ENCODE data around the gene FGF14. TPM values are rescaled to one million over a fixed set of nuclear protein-coding genes. Genes with fewer than 3 reads are reported as not detected.

FGF14 gene
- total and polyA plus RNA-seq, 2 experiments from 2014 or later = 0.73 TPM; not detected in 1

DNA sequence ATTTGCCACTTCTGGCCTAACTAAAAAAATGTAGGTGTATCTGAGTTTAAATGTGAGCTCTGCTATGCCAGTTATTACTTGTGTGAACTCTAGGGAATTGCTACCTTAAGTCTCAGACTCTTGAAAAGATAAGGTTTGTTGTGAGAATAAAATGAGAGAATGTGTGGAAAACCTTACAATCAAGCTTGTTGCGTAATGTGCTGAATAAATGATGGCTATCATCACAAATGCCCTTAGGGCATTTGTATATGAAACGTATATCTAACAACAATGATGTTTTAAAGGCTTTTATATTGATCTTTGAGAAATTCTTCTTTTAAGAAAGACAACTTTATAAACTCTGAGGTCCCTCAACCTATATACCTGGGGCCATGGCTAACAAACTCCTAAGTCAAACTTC, 564.6 kb downstream of the FGF14 start:
- no peak overlapping the region for H2AFZ ChIP-seq
- H3K27me3 ChIP-seq = no peaks in the 10 kb centered on the region
- no peaks in the 10 kb centered on the region for H3K9me2 ChIP-seq (replicated peaks; ENCODE audit: insufficient read depth)
- no peak overlapping the region for H3K4me3 ChIP-seq
- no peaks in the 10 kb centered on the region for H3K79me2 ChIP-seq
- H3K9me3 ChIP-seq (ENCODE audit: low read depth) = no peaks in the 10 kb centered on the region
- H3K27ac ChIP-seq = no peak overlapping the region
- H3K36me3 ChIP-seq (replicated peaks; ENCODE audit: insufficient read depth, low read depth) = no peaks in the 10 kb centered on the region
- H4K20me1 ChIP-seq (ENCODE audit: insufficient read depth, poor library complexity, severe bottlenecking) = no peaks in the 10 kb centered on the region
- DNase-seq (ENCODE audit: low spot score) = no peak
- TF ChIP-seq EZH2 (IDR thresholded peaks at IDR 0.05; ENCODE audit: borderline replicate concordance) = no peak
- TF ChIP-seq, protein P1, sequence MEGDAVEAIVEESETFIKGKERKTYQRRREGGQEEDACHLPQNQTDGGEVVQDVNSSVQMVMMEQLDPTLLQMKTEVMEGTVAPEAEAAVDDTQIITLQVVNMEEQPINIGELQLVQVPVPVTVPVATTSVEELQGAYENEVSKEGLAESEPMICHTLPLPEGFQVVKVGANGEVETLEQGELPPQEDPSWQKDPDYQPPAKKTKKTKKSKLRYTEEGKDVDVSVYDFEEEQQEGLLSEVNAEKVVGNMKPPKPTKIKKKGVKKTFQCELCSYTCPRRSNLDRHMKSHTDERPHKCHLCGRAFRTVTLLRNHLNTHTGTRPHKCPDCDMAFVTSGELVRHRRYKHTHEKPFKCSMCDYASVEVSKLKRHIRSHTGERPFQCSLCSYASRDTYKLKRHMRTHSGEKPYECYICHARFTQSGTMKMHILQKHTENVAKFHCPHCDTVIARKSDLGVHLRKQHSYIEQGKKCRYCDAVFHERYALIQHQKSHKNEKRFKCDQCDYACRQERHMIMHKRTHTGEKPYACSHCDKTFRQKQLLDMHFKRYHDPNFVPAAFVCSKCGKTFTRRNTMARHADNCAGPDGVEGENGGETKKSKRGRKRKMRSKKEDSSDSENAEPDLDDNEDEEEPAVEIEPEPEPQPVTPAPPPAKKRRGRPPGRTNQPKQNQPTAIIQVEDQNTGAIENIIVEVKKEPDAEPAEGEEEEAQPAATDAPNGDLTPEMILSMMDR (IDR thresholded peaks at IDR 0.05; ENCODE audit: poor library complexity) = no peak
- no peak for TF ChIP-seq EZH2phosphoT487 (IDR thresholded peaks at IDR 0.05; ENCODE audit: low read depth, severe bottlenecking, unreplicated experiment)
- H3K4me1 ChIP-seq (ENCODE audit: insufficient read depth) = no peaks in the 10 kb centered on the region
- 57% methylated on average over 2 of the region's 2 CpGs for WGBS (ENCODE audit: low lambda C conversion rate, missing lambda C conversion rate)
- no peak overlapping the region for H3K4me2 ChIP-seq

DNA sequence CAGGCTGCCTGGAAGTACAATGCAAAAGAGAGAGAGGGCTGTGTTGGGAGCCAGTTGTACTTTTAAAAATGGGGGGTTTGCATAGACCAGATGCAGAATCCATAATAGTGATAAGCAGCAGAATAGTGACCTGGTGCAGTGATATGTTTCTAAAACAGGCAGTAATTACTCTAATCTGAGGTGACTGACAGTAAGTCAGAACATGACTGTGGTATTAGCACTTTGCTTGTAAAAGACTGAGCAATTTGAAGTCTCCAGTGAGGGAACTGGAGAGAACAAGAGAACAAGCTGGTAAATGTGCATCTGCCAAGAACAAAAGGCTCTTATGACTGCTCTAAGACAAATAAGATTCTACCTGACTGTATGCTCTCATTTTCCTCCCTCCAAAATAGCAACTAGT, 565.9 kb downstream of the FGF14 start:
- Histone ChIP-seq H3K79me2 (no peaks in the 10 kb centered on the region), H3K4me2 (no peak overlapping the region), H3K4me1 (ENCODE audit: insufficient read depth) (no peaks in the 10 kb centered on the region), H3K36me3 (replicated peaks; ENCODE audit: insufficient read depth, low read depth) (no peaks in the 10 kb centered on the region), H3K27ac (no peak overlapping the region), H3K4me3 (no peak overlapping the region), H2AFZ (no peak overlapping the region), H3K27me3 (no peaks in the 10 kb centered on the region), H3K9me3 (ENCODE audit: low read depth) (no peaks in the 10 kb centered on the region), H4K20me1 (ENCODE audit: insufficient read depth, poor library complexity, severe bottlenecking) (no peaks in the 10 kb centered on the region), H3K9me2 (replicated peaks; ENCODE audit: insufficient read depth) (no peaks in the 10 kb centered on the region)
- DNase-seq (ENCODE audit: low spot score) = no peak
- no peak for TF ChIP-seq EZH2phosphoT487 (IDR thresholded peaks at IDR 0.05; ENCODE audit: low read depth, severe bottlenecking, unreplicated experiment)
- TF ChIP-seq, protein P1 (IDR thresholded peaks at IDR 0.05; ENCODE audit: poor library complexity) = no peak
- TF ChIP-seq EZH2 (IDR thresholded peaks at IDR 0.05; ENCODE audit: borderline replicate concordance) = no peak

DNA sequence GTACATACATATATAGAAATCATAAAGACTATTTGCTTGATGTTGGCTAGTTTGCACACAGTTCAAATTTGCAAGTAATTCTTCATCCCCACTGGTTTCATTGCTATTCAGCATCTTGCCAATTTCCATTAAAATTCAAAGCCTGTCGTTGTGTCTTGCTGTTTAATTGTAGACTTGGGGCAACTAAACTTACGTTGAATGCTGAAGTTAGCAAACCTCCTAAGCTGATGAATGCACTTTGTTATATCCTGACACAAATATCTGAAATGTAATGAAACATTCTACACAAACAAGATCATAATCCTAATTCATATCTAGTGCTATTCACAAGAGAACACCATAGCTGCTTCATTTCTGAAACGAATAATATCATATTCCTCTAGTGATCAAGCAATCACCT, 568.2 kb downstream of the FGF14 start:
- no peak overlapping the region for H3K27ac ChIP-seq
- no peaks in the 10 kb centered on the region for H3K79me2 ChIP-seq
- H3K4me2 ChIP-seq = no peak overlapping the region
- H3K4me3 ChIP-seq = no peak overlapping the region
- TF ChIP-seq, protein P1 (IDR thresholded peaks at IDR 0.05; ENCODE audit: poor library complexity) = no peak
- TF ChIP-seq EZH2 (IDR thresholded peaks at IDR 0.05; ENCODE audit: borderline replicate concordance) (no peak), EZH2phosphoT487 (IDR thresholded peaks at IDR 0.05; ENCODE audit: low read depth, severe bottlenecking, unreplicated experiment) (no peak)
- H3K9me2 ChIP-seq (replicated peaks; ENCODE audit: insufficient read depth) = no peaks in the 10 kb centered on the region
- no peaks in the 10 kb centered on the region for H3K4me1 ChIP-seq (ENCODE audit: insufficient read depth)
- no peaks in the 10 kb centered on the region for H3K36me3 ChIP-seq (replicated peaks; ENCODE audit: insufficient read depth, low read depth)
- H4K20me1 ChIP-seq (ENCODE audit: insufficient read depth, poor library complexity, severe bottlenecking) = no peaks in the 10 kb centered on the region
- no peak overlapping the region for H2AFZ ChIP-seq
- no peaks in the 10 kb centered on the region for H3K27me3 ChIP-seq
- WGBS (ENCODE audit: low lambda C conversion rate, missing lambda C conversion rate) = 89% methylated on average over 3 of the region's 3 CpGs
- DNase-seq (ENCODE audit: low spot score) = no peak
- H3K9me3 ChIP-seq (ENCODE audit: low read depth) = no peaks in the 10 kb centered on the region

DNA sequence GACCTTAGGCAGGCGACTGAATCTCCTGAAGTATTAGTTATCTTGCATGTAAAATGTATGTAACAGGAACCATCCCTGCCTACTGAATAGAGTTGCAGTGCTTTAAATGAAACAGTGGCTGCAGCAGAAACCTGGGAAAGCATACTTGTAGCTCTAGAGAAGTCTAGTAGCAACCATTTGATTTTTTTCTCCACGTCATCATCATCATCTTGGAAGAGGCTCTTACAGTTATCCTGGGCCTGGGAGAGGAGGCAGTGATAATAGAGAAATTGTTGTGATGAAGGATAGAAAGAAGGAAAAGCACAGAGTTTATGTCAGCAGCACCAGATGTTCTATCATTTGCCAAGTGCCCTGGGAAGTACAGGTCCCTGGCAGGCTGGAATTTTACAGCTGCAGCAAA, 571.8 kb downstream of the FGF14 start:
- TF ChIP-seq, protein P1 (IDR thresholded peaks at IDR 0.05; ENCODE audit: poor library complexity) = no peak
- TF ChIP-seq EZH2phosphoT487 (IDR thresholded peaks at IDR 0.05; ENCODE audit: low read depth, severe bottlenecking, unreplicated experiment) (no peak), EZH2 (IDR thresholded peaks at IDR 0.05; ENCODE audit: borderline replicate concordance) (no peak)
- no peaks in the 10 kb centered on the region for H4K20me1 ChIP-seq (ENCODE audit: insufficient read depth, poor library complexity, severe bottlenecking)
- H3K4me3 ChIP-seq = no peak overlapping the region
- H3K9me2 ChIP-seq (replicated peaks; ENCODE audit: insufficient read depth) = no peaks in the 10 kb centered on the region
- no peaks in the 10 kb centered on the region for H3K79me2 ChIP-seq
- no peaks in the 10 kb centered on the region for H3K9me3 ChIP-seq (ENCODE audit: low read depth)
- no peak overlapping the region for H3K27ac ChIP-seq
- H3K36me3 ChIP-seq (replicated peaks; ENCODE audit: insufficient read depth, low read depth) = no peaks in the 10 kb centered on the region
- H3K27me3 ChIP-seq = no peaks in the 10 kb centered on the region
- H3K4me2 ChIP-seq = no peak overlapping the region
- no peak for DNase-seq (ENCODE audit: low spot score)
- WGBS (ENCODE audit: low lambda C conversion rate, missing lambda C conversion rate) = 75% methylated on average over 2 of the region's 2 CpGs
- no peak overlapping the region for H2AFZ ChIP-seq
- H3K4me1 ChIP-seq (ENCODE audit: insufficient read depth) = no peaks in the 10 kb centered on the region
